Fibroblast of mammary gland (primary cell): ENCODE results near the gene TSTD2.

ENCODE experiments used
- DNase-seq: peaks from one replicate; pipeline ENCODE4 v3.0.0-alpha.2; 2010; ENCODE audit warnings: low read depth
- H3K4me3 ChIP-seq: 2 replicates; pipeline ENCODE4 v1.5.1; 2011; ENCODE audit warnings: low read depth, mild to moderate bottlenecking, low read length, moderate library complexity; ENCODE audit not compliant: control insufficient read depth
- CTCF ChIP-seq: conservative IDR thresholded peaks from 2 replicates; pipeline ENCODE4 v1.5.1; 2011; ENCODE audit warnings: low read depth, low read length, inconsistent platforms; ENCODE audit not compliant: control insufficient read depth, insufficient read depth

TSTD2 gene

DNA sequence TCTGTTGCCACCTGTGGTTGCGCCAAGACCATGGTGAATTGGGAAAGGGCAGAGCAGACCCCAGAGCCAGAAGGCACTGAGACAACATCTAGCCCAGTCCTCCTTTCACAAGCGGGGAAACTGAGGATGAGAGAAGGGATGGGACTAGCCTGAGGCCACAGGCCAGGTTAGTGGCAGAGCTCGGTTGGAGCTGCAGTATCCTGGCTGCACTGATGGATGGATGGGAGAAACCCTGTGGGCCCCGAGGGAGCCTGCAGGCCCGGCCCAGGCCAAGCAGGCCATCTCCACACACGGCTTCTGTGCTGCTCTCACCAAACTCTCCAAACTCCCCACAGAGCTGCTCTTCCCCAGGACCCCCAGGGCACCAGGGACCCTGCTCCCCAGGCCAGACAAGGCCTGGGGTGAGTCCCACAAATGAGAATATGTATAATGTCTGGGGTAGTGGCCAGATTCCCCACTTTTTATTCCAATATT, 60.2 kb downstream of the TSTD2 start:
- no peak for TF ChIP-seq CTCF
- no peak for DNase-seq
- no peak overlapping the region for H3K4me3 ChIP-seq

DNA sequence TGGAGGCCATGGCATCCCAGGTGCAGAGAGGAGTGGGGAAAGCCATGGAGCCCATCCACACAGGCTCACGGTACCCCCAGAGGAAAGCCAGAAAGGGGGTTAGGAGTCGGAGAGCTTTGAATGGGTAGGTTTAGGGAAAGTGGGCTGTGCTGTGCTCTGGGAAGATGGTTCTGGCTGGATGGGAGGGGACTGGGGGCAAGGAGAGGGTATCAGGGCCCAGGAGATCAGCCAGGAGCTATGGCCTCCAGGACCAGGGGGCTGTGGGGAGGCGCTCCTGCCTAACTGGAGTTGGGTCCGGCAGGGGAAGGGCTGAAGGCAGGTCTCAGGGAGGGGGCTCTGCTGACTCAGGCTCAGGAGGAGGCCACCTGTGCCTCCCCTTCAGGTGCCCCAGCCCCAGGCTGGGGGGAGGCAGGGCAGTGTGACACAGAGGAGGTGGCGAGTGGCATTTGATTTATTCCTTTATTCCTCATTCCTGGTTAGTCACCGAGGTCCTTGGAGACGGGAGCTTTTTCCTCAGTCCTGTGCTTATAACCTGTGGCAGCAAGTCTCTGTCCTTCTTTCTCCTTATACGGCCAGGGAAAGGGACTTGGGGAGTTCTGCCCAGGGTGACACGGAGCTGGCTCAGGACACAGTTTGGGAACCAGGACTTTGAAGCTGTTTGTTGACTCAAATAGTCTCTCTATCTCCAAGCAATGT, 60.8 kb downstream of the TSTD2 start:
- no peak for DNase-seq
- no peak overlapping the region for H3K4me3 ChIP-seq
- TF ChIP-seq CTCF, result no peak

DNA sequence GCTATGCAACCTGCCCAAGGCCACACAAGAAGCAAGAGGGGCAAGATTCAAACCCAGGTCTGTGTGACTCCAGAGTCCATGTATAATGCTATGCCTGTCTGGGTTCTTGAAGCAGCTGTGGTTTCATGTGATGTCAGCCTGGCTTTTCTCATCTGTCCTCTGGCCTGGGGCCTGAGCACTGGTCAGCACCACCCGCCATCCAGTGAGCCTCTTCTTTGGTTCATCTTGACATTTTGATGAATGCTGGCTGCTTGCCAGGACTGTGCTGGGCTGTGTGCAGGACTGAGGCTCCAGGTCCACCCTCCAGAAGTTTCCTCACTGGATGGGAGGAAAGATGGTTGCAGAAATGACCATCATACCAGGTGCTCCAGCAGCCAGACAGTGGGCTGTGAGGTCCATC, 61.5 kb downstream of the TSTD2 start:
- TF ChIP-seq CTCF, result no peak
- DNase-seq, result no peak
- H3K4me3 ChIP-seq, result no peak overlapping the region

- TF ChIP-seq CTCF, result no peak
- H3K4me3 ChIP-seq, result no peak overlapping the region
- no peak for DNase-seq
These were observed 62.3 kb downstream of the TSTD2 start for GRCh38 chr9:97570899-97571298.

DNA sequence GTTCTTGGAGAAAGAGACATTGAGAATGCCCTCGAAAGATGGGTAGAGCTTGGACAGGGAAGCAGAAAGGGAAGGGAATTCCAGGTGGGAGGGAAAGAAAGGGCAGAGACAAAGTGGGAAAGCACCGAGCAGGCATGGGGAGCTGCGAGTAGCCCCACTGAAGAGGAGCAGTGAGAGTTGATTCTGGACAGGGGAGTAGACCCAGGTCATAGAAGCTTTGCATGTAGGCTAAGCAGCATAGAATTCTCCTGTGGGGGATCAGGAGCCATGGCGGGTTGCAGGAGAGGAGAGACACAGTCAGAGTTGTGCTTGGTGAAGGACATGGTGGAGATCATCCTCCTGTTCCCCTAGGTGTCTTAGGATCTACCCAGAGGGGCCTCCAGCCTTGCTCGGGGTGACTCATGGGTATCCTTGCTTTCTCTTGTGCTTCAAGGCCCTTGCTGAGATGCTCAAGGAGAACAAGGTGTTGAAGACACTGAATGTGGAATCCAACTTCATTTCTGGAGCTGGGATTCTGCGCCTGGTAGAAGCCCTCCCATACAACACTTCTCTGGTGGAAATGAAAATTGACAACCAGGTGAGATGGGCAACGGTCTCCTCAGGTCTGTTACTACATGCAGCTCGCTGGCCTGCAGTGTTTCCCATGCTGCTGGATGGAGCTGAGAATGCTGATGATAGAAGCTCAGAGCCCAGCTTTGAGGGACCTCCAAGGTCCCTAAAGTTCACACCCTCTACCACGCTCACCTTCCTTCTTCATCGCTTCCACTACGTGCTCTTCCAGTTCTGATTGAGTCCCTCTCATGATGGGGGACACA, 64.5 kb downstream of the TSTD2 start:
- DNase-seq, result no peak
- no peak overlapping the region for H3K4me3 ChIP-seq
- TF ChIP-seq CTCF, result no peak

GRCh38 chr9:97567894-97568202, 65.3 kb downstream of the TSTD2 start:
- no peak for DNase-seq
- H3K4me3 ChIP-seq, result no peak overlapping the region
- no peak for TF ChIP-seq CTCF
